Measurements from ENCODE around the gene ID2. TPM values are rescaled to one million over a fixed set of nuclear protein-coding genes. Genes with fewer than 3 reads are reported as not detected.

The ID2 gene
- total and polyA plus RNA-seq, 5 experiments from 2014 or later = 67.1 to 630 (median 368) TPM

- peak overlapping the region in 6 of 10 donors; percentile 1 to 65 (median 51) for H3K27ac Mint-ChIP-seq
- DNase-seq = no peak
- no peak for ATAC-seq
- H3K36me3 Mint-ChIP-seq = peaks cover 29 to 73% (median 36%) of the 10 kb centered on the region in 3 donors
- POLR2A ChIA-PET = no interaction called here
- no peaks in the 10 kb centered on the region for H3K27me3 Mint-ChIP-seq
- no peaks in the 10 kb centered on the region for H3K9me3 Mint-ChIP-seq
- no peaks in the 10 kb centered on the region for H3K4me1 Mint-ChIP-seq
- peak overlapping the region in 1 of 10 donors; percentile 45 for H3K4me3 Mint-ChIP-seq
These were observed 48.1 kb downstream of the ID2 start for GRCh38 chr2:8729939-8730338.

GRCh38 chr2:8732601-8733000 is 50.7 kb downstream of the ID2 start:
- no peaks in the 10 kb centered on the region for H3K9me3 Mint-ChIP-seq
- no peaks in the 10 kb centered on the region for H3K4me1 Mint-ChIP-seq
- DNase-seq (no peak), ATAC-seq (no peak)
- POLR2A ChIA-PET = no interaction called here
- H3K27ac Mint-ChIP-seq = no peak overlapping the region
- no peaks in the 10 kb centered on the region for H3K27me3 Mint-ChIP-seq
- no peak overlapping the region for H3K4me3 Mint-ChIP-seq
- H3K36me3 Mint-ChIP-seq = peaks cover 29 to 85% (median 40%) of the 10 kb centered on the region in 3 donors

Other genes starting within 250 kb of the ID2 start
- gene KIDINS220, start 155.6 kb downstream of the ID2 start, total RNA-seq = 10 to 100 TPM; 48.5 to 54.1 TPM
- 10 to 100 TPM; 19.3 to 27.2 (median 20.6) TPM for gene KIDINS220, start 155.6 kb downstream of the ID2 start, polyA plus RNA-seq